Skeletal muscle tissue (tissue), 4 donors: ENCODE results near the gene FGFBP3. TPM values are rescaled to one million over a fixed set of nuclear protein-coding genes. Genes with fewer than 3 reads are reported as not detected.

Experiments used
- H3K27ac ChIP-seq: one replicate; pipeline ENCODE4 v1.7.0; 2013; ENCODE audit warnings: mild to moderate bottlenecking, low read depth, low read length, inconsistent platforms
- H3K27me3 ChIP-seq, 3 donors: one replicate each; pipeline ENCODE4 v1.7.0; 2013; ENCODE audit warnings: low read length in 3 of 3; ENCODE audit not compliant: control insufficient read depth in 3 of 3, insufficient read depth in 3 of 3
- H3K36me3 ChIP-seq, 3 donors: one replicate each; pipeline ENCODE4 v1.7.0; 2013; ENCODE audit warnings: low read length in 3 of 3; ENCODE audit not compliant: control insufficient read depth in 3 of 3, insufficient read depth in 3 of 3
- H3K4me1 ChIP-seq, 3 donors: one replicate each; pipeline ENCODE4 v1.7.0; 2013; ENCODE audit warnings: low read length in 3 of 3, mild to moderate bottlenecking in 3 of 3; ENCODE audit not compliant: control insufficient read depth in 3 of 3, insufficient read depth in 3 of 3
- H3K4me3 ChIP-seq, 3 donors: one replicate each; pipeline ENCODE4 v1.7.0; 2013; ENCODE audit warnings: low read length in 3 of 3
- H3K9ac ChIP-seq, 3 donors: one replicate each; pipeline ENCODE4 v1.7.0; 2013; ENCODE audit warnings: low read length in 3 of 3, mild to moderate bottlenecking in 3 of 3, moderate library complexity in 2 of 3, low read depth in 1 of 3
- H3K9me3 ChIP-seq, 3 donors: one replicate each; pipeline ENCODE4 v1.7.0; 2013; ENCODE audit warnings: low read length in 3 of 3; ENCODE audit not compliant: control insufficient read depth in 3 of 3
- total RNA-seq: library from RNA; depleted of rRNA; stranded (reverse); fragments of >200 nt; gene quantifications from one replicate; pipeline ENCODE4 v1.2.3, GENCODE V29; 2014
- donor health status: Osteomylitis.

FGFBP3 gene
- total RNA-seq, 1 donor from 2014 or later, result 1.6 TPM

GRCh38 chr10:91885362-91886079 is 23.8 kb downstream of the FGFBP3 start:
- no peak overlapping the region for H3K27ac ChIP-seq
- no peak overlapping the region for H3K9ac ChIP-seq
- no peaks in the 10 kb centered on the region for H3K36me3 ChIP-seq
- no peak overlapping the region for H3K4me3 ChIP-seq
- peaks cover 4 to 8% (median 5%) of the 10 kb centered on the region in 3 donors for H3K27me3 ChIP-seq
- H3K9me3 ChIP-seq, result peaks cover 0 to 4% (median 0%) of the 10 kb centered on the region in 3 donors
- peaks cover 11 to 20% (median 14%) of the 10 kb centered on the region in 3 donors for H3K4me1 ChIP-seq

DNA sequence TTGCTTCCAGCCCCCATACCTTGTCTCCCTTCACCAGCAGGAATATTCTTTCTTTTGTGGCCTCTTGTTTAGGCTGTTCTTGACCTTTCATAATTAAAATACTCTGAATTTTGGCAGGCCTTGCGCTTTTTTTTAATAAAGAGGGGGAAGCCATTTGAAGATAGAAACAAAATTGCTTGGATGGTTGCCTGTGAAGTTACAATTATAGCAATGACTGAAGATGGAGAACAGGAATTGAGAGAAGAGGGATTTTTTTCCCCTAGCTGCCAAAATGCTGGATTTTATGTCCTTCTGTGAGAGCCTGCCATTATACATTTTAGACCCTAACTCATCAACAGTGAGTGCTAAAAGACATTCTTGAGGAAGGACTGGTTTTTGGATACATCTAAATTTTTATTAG is 24.8 kb downstream of the FGFBP3 start:
- H3K9me3 ChIP-seq, result peaks cover 0 to 4% (median 0%) of the 10 kb centered on the region in 3 donors
- H3K9ac ChIP-seq, result peak overlapping the region in 1 of 3 donors; percentile 74
- H3K27ac ChIP-seq, result peak overlapping the region; percentile 48
- no peak overlapping the region for H3K4me3 ChIP-seq
- no peaks in the 10 kb centered on the region for H3K36me3 ChIP-seq
- H3K27me3 ChIP-seq, result peaks cover 0 to 5% (median 0%) of the 10 kb centered on the region in 3 donors
- peaks cover 11 to 22% (median 14%) of the 10 kb centered on the region in 3 donors for H3K4me1 ChIP-seq

- peak overlapping the region; percentile 48 to 74 (median 62) for H3K9ac ChIP-seq
- peaks cover 11 to 22% (median 14%) of the 10 kb centered on the region in 3 donors for H3K4me1 ChIP-seq
- peaks cover 0 to 4% (median 0%) of the 10 kb centered on the region in 3 donors for H3K9me3 ChIP-seq
- H3K27me3 ChIP-seq, result peaks cover 0 to 4% (median 0%) of the 10 kb centered on the region in 3 donors
- peak overlapping the region; percentile 48 for H3K27ac ChIP-seq
- H3K4me3 ChIP-seq, result peak overlapping the region; percentile 33 to 67 (median 59)
- H3K36me3 ChIP-seq, result no peaks in the 10 kb centered on the region
These were observed 25.5 kb downstream of the FGFBP3 start for GRCh38 chr10:91883549-91884444.

- peaks cover 0 to 13% (median 8%) of the 10 kb centered on the region in 3 donors for H3K4me1 ChIP-seq
- H3K4me3 ChIP-seq, result no peak overlapping the region
- no peak overlapping the region for H3K9ac ChIP-seq
- no peak overlapping the region for H3K27ac ChIP-seq
- no peaks in the 10 kb centered on the region for H3K36me3 ChIP-seq
- peaks cover 0 to 4% (median 0%) of the 10 kb centered on the region in 3 donors for H3K9me3 ChIP-seq
- H3K27me3 ChIP-seq, result no peaks in the 10 kb centered on the region
These were observed 29.0 kb downstream of the FGFBP3 start for GRCh38 chr10:91880310-91880709.

DNA sequence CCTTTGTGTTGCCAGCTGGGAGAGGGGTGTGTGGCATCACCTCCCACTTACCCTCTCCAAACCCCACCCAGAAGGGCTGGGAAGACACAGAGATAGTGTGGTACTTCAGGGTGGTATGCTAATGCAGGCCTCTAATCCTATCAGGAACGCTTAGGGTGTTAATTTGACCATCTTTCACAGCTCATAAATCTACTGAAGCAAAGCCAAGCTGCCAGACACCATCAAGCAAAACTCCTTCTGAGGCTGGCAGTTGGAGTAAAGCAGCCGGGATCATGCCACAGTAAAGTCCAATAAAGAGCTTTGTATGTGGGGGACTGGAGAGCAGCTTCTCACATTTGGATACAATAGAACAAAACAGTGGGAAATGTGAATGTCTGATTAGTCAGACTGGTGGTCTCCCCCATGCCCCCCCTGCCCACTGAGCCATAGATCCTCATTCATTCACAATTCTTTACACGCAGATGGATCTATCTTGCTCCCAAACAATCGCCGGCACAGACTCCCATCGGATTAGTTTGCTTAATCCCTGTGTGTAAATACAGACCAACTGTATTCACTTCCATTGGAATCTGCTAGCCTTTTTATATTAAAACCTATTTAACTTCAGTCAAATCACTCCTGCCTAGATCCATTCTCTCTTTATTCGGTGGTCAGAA is 29.6 kb downstream of the FGFBP3 start:
- no peak overlapping the region for H3K9ac ChIP-seq
- peaks cover 0 to 13% (median 8%) of the 10 kb centered on the region in 3 donors for H3K4me1 ChIP-seq
- H3K36me3 ChIP-seq, result no peaks in the 10 kb centered on the region
- H3K9me3 ChIP-seq, result peaks cover 0 to 4% (median 0%) of the 10 kb centered on the region in 3 donors
- H3K27me3 ChIP-seq, result no peaks in the 10 kb centered on the region
- no peak overlapping the region for H3K4me3 ChIP-seq
- no peak overlapping the region for H3K27ac ChIP-seq

DNA sequence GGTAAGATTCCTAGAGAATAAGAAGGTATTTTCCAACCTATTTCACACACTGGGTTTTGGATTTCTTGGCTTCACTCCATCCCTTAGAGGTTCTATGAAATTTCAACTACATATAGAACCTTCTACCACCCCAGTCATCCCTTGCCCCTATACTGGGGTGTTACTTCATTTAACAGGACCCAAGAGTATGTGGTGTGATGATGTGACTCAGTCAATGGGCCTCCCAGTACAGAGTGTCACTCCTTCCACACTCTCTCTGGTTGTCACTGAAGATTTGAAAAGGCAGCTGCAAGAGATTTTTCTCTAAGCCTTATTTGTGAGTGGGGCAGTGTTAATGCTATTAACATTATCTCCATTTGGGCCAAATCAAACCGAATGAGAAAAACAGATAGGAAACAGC is 33.5 kb downstream of the FGFBP3 start:
- H3K9me3 ChIP-seq, result no peaks in the 10 kb centered on the region
- no peak overlapping the region for H3K27ac ChIP-seq
- H3K4me1 ChIP-seq, result peaks cover 0 to 2% (median 0%) of the 10 kb centered on the region in 3 donors
- no peak overlapping the region for H3K9ac ChIP-seq
- H3K27me3 ChIP-seq, result no peaks in the 10 kb centered on the region
- H3K4me3 ChIP-seq, result no peak overlapping the region
- H3K36me3 ChIP-seq, result no peaks in the 10 kb centered on the region

GRCh38 chr10:91875156-91875555 is 34.1 kb downstream of the FGFBP3 start:
- Histone ChIP-seq H3K9me3 (no peaks in the 10 kb centered on the region), H3K36me3 (no peaks in the 10 kb centered on the region), H3K27ac (no peak overlapping the region), H3K4me1 (no peaks in the 10 kb centered on the region), H3K27me3 (no peaks in the 10 kb centered on the region), H3K9ac (no peak overlapping the region), H3K4me3 (no peak overlapping the region)

DNA sequence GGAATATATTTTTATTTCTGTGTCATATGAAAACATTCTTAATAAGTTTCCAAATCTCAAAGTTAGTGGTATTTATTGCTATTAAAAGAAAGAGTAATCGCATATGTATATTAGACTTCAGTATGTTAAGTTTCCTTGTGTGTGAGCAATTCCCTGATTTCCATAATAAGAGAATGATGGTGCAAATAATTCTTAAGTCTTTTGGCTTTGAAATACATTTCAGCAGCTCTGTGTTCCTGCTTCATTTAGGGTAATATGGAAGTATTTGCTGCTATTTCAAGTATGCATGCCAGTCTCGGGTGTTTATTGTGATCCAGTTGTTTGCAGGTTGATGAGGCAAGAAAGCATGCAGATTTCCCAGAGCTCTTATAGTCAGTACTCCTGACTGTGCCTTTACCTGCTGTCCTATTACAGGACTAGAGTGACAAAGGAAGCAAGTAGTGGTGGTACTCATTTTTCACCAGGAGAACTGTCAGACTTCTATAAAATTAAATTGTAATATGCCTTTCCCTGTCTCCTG is 43.7 kb downstream of the FGFBP3 start:
- H3K9me3 ChIP-seq, result no peaks in the 10 kb centered on the region
- H3K9ac ChIP-seq, result no peak overlapping the region
- H3K27me3 ChIP-seq, result no peaks in the 10 kb centered on the region
- H3K36me3 ChIP-seq, result peaks cover 23 to 49% (median 36%) of the 10 kb centered on the region in 3 donors
- H3K27ac ChIP-seq, result no peak overlapping the region
- no peak overlapping the region for H3K4me3 ChIP-seq
- no peaks in the 10 kb centered on the region for H3K4me1 ChIP-seq

- Histone ChIP-seq H3K36me3 (peaks cover 26 to 58% (median 42%) of the 10 kb centered on the region in 3 donors), H3K27ac (no peak overlapping the region), H3K4me3 (no peak overlapping the region), H3K9ac (no peak overlapping the region), H3K27me3 (no peaks in the 10 kb centered on the region), H3K9me3 (no peaks in the 10 kb centered on the region), H3K4me1 (no peaks in the 10 kb centered on the region)
These were observed 44.5 kb downstream of the FGFBP3 start for GRCh38 chr10:91864744-91865143.
